HFFc6 (cell line): ENCODE results near the gene IRF1. TPM values are rescaled to one million over a fixed set of nuclear protein-coding genes. Genes with fewer than 3 reads are reported as not detected.

Source experiments
- DNase-seq: peaks from one replicate; pipeline ENCODE4 v3.0.0-alpha.2; 2018
- H3K27ac Mint-ChIP-seq: 2 replicates; pipeline ENCODE4 v1.8.0; 2020; ENCODE audit warnings: mild to moderate bottlenecking, mixed read lengths
- H3K27me3 Mint-ChIP-seq: 2 replicates; pipeline ENCODE4 v1.8.0; 2021; ENCODE audit warnings: mild to moderate bottlenecking, moderate library complexity, mixed read lengths; ENCODE audit not compliant: insufficient read depth
- H3K36me3 Mint-ChIP-seq: 2 replicates; pipeline ENCODE4 v1.8.0; 2021; ENCODE audit warnings: low read depth, mixed read lengths
- H3K4me1 Mint-ChIP-seq: 2 replicates; pipeline ENCODE4 v1.8.0; 2020; ENCODE audit warnings: low read depth, mixed read lengths
- H3K4me3 Mint-ChIP-seq: 2 replicates; pipeline ENCODE4 v1.8.0; 2020; ENCODE audit warnings: mild to moderate bottlenecking, moderate library complexity, mixed read lengths
- H3K9me3 Mint-ChIP-seq: 2 replicates; pipeline ENCODE4 v1.8.0; 2020; ENCODE audit warnings: mild to moderate bottlenecking, mixed read lengths
- total RNA-seq, 6 experiments: library from RNA; stranded (reverse); fragmentation: NEBNext Ultra II Directional; extraction: Animal tissue kit (Norgen Biotek cat#: 25700); gene quantifications; 2 replicates in 1 of 6; 3 replicates in 5 of 6; pipeline ENCODE4 v1.2.3, GENCODE V29; 2021
- TF ChIP-seq, protein P1 (sequence below): fragments of 200-600 bp; sonication (generic); IDR thresholded peaks from 2 replicates; pipeline ENCODE4 v1.5.0; 2021; ENCODE audit warnings: antibody characterized with exemption, mild to moderate bottlenecking

IRF1 gene
- total RNA-seq, 6 experiments from 2014 or later: 9.8 to 19.7 (median 17.3) TPM

DNA sequence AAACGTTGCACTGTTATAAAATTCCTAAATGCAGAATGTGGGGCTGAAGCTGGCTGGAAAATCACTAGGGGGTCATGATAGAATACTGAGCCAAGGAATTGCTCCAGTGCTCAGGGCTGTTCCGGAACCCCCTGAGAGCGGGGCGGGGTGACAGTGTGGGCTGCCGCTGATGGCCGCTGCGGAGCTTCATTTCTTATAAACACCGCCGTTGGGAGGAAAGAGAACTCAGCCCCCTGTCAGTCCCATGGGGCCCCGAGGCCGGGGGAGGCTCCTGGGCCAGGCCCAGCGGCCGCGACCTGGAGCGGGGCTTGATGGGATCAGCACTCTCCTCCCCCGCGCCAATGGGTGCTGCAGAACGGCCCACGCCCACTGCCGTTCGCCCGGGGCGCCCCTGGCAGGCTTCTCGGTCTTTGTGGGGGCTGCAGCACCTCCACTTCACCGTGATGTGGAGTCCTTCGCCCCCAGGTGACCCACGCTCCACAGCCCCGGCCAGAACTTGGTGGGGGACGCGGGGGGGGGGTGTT is 5.2 kb upstream of the IRF1 start:
- peak; percentile 69 for DNase-seq
- H3K36me3 Mint-ChIP-seq: no peaks in the 10 kb centered on the region
- H3K4me1 Mint-ChIP-seq: peaks cover 61% of the 10 kb centered on the region
- peak overlapping the region; percentile 88 for H3K4me3 Mint-ChIP-seq
- peaks cover 4% of the 10 kb centered on the region for H3K27me3 Mint-ChIP-seq
- peak overlapping the region; percentile 98 for H3K27ac Mint-ChIP-seq
- H3K9me3 Mint-ChIP-seq: no peaks in the 10 kb centered on the region
- TF ChIP-seq, protein P1, sequence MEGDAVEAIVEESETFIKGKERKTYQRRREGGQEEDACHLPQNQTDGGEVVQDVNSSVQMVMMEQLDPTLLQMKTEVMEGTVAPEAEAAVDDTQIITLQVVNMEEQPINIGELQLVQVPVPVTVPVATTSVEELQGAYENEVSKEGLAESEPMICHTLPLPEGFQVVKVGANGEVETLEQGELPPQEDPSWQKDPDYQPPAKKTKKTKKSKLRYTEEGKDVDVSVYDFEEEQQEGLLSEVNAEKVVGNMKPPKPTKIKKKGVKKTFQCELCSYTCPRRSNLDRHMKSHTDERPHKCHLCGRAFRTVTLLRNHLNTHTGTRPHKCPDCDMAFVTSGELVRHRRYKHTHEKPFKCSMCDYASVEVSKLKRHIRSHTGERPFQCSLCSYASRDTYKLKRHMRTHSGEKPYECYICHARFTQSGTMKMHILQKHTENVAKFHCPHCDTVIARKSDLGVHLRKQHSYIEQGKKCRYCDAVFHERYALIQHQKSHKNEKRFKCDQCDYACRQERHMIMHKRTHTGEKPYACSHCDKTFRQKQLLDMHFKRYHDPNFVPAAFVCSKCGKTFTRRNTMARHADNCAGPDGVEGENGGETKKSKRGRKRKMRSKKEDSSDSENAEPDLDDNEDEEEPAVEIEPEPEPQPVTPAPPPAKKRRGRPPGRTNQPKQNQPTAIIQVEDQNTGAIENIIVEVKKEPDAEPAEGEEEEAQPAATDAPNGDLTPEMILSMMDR: 0 out of 2 replicates have a peak, but pooled peaks have one; percentile 24

DNA sequence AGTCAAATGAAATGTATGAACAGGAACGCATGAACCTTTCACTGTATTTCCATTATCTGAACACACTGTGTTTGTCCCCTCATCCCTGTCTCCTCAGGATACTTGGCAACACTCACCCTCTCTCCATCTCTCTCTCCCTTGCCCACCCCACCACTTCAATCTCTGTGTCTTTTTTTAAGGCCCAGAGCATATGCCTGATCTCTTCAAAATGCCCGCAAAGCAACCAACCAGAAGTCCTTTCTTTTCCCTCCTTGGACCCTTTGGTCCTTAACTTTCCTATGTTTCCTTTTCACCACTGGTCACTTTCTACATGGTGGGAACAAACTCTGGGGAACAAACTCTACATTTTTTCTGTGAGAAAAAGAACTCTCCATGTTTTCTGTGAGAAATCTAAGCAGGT is 3.2 kb upstream of the IRF1 start:
- H3K9me3 Mint-ChIP-seq: no peaks in the 10 kb centered on the region
- peaks cover 4% of the 10 kb centered on the region for H3K27me3 Mint-ChIP-seq
- H3K36me3 Mint-ChIP-seq: no peaks in the 10 kb centered on the region; the same call in 1 of the 2 replicates
- no peak overlapping the region for H3K4me3 Mint-ChIP-seq
- TF ChIP-seq, protein P1: no peak
- no peak overlapping the region for H3K27ac Mint-ChIP-seq
- DNase-seq: no peak
- peaks cover 57% of the 10 kb centered on the region for H3K4me1 Mint-ChIP-seq

DNA sequence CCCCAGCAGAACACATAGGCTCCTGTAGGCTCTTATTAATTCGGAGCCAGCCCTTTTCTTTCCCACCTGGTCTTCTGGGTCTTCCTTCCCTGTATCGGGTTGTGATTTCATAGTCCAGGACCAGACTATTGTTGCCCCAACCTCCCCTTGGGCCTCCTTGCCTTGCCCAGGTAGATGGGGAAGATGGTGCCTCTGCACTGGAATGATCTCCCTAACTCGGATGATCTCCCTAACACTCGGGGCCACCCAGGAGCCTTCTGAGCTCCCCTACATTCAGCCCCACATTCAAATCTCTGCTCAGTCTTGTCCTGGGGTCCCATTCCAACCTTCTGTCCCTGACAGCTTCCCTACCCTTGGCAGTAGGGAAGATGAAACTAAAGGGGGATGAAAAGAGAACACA is 2.7 kb upstream of the IRF1 start:
- H3K27ac Mint-ChIP-seq: no peak overlapping the region
- H3K4me1 Mint-ChIP-seq: peaks cover 53% of the 10 kb centered on the region

DNA sequence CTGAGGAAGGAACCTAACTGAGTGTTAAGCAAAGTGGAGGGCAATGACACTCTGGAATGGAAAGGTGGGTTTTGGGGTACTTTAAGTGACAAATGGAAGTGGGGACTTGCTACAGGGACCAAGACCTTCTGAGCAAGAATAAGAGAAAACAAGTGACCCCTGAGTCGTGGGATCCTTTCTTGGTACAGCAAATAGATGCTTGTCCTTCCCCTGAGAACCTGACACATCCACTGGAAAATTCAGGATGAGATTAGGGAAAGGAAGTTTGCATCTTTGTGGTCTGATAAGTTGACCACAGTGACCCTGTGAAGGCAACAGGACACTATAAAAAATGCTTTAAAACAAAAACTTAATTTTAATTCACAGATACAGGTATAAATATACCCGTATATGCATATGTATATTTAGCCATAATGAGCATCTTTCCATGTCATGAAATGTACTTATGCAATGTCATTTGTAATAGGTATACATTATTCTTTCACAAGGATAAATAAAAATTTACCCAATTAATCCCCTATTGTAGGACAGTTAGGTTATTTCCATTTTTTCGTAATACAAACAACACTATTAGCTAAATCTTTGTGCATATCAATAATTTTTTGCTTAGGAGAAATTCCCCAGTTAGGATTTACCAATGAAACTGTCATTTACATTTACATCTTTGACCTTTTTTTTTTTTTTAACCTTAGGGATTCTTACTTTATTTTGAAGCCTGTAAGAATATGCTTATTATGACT is 2.0 kb upstream of the IRF1 start:
- H3K27ac Mint-ChIP-seq: peak overlapping the region; percentile 52; the same call in 1 of the 2 replicates
- no peak overlapping the region for H3K4me3 Mint-ChIP-seq
- no peak for DNase-seq
- H3K9me3 Mint-ChIP-seq: no peaks in the 10 kb centered on the region
- TF ChIP-seq, protein P1: no peak
- H3K27me3 Mint-ChIP-seq: peaks cover 2% of the 10 kb centered on the region
- H3K36me3 Mint-ChIP-seq: peaks cover 4% of the 10 kb centered on the region
- H3K4me1 Mint-ChIP-seq: peaks cover 46% of the 10 kb centered on the region

More for the DNA sequence above, 2.7 kb upstream of the IRF1 start:
- Mint-ChIP-seq H3K4me3 (no peak overlapping the region), H3K36me3 (no peaks in the 10 kb centered on the region; the same call in 1 of the 2 replicates), H3K9me3 (no peaks in the 10 kb centered on the region), H3K27me3 (peaks cover 2% of the 10 kb centered on the region)
- DNase-seq: no peak
- TF ChIP-seq, protein P1: no peak

DNA sequence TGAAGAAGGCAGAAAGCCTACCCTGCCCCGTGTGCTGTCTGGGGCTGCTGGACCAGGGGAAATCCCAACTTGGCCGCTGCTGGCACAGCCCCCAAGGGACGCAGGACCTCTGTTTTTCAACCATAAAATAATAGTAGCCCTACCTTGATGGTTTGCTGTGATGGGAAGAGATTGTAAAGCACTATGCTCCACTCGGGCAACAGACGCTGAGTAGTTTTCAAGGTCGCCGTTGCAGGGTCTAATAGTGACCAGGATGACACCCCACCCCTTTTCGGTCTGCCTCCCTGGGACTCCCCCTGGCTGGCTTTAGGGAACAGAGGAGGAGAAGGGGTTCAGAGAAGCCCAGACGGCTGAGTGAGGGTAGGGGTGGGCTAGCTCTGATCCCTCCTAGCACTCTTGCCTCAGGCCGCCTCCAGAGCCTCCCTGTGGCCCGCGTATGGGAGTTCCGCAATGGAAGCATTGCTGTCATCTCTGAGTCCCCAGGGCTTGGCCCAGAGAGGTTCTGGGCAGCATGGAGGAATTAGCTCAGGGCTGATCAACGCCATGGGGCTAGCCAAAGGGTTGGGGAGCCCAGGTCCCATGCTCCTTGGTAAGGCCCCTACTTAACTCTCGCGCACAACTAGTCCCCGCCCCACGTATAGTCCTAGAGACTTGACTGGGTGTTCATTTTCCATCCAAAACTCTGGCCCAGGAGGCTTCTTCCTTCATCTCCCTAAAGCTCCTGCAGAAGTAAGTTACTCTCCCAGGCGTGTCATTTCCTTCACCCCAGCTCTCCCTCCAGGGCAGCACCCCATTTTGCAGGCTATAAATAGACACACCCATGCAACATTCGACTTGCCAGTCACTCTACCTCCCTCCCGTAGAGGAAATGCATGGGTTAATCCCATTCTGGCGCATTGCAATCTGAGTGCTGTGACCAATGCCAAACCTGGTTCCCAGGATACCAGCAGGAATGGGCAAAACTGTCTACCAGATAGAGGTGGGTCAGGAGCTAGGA is 1.1 kb upstream of the IRF1 start:
- peaks cover 41% of the 10 kb centered on the region for H3K4me1 Mint-ChIP-seq
- peaks cover 2% of the 10 kb centered on the region for H3K27me3 Mint-ChIP-seq
- TF ChIP-seq, protein P1: no peak
- H3K27ac Mint-ChIP-seq: peak overlapping the region; percentile 69; the same call in 1 of the 2 replicates
- no peak for DNase-seq
- H3K36me3 Mint-ChIP-seq: peaks cover 8% of the 10 kb centered on the region
- peak overlapping the region; percentile 79 for H3K4me3 Mint-ChIP-seq
- H3K9me3 Mint-ChIP-seq: no peaks in the 10 kb centered on the region
